ENCODE measurements around the gene TOMM7.
"Not testable (repeated sequence)": the region's sequence is repeated elsewhere in the genome, so short reads cannot be mapped to it uniquely, and the experiment has no call there.

TOMM7 gene

DNA sequence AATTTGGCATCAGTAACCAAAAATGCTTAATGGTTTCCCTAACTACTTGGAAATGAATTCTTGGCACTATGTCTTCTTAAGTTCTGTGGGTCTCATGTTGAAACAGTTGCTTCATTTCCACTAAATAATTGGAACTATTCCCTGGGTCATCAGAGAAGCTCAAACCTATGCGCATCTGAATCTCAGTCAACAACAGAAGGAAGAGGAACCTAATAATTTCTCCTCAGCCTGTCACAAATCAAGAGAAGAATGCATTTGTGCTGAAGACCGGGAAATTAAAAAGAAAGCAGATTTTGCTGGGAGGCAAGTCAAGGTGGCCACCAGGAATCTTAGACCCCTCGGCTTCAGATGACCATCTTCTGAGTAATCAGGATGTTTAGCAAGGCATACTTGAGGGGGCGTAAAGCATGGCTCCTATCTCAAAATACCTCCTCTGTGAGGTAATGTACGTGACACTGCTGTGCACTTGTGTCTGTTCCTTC, 41.4 kb downstream of the TOMM7 start:
- no peak for DNase-seq

DNA sequence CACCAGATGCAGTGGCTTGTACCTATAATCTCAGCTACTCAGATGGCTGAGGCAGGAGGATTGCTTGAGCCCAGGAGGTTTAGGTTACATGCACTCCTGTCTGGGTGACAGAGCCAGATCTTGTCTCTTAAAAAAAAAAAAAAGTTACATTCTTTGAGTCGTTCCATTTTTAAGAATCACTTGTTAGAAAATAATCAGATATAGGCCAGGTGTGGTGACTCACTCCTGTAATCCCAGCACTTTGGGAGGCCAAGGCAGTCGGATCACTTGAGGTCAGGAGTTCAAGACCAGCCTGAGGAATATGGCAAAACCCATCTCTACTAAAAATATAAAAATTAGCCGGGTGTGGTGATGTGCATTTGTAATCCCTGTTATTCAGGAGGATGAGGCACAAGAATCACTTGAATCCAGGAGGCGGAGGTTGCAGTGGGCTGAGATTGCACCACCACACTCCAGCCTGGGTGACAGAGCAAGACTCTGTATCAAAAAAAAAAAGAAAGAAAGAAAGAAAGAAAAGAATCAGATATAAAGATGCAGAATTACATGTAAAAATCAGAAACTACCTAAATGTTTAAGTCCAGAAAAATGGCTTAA, 42.8 kb downstream of the TOMM7 start:
- DNase-seq = not testable (repeated sequence)

DNA sequence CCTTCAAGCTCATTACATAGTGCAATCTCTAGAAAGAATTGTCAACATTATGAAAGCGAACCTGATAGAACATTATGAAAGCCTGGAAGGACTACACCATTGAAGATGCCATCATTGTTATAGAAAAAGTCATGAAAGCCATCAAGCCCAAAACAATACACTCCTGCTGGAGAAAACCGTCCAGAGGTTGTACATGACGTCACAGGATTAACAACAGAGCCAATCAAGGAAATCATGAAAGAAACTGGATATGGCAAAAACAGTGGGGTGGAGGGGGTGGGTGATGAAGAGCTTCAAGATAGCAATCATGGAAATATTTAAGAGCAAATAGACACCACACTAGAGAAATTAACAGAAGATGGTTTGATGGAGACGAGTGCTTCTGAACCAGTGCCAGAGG, 45.7 kb downstream of the TOMM7 start:
- no peak for DNase-seq

DNA sequence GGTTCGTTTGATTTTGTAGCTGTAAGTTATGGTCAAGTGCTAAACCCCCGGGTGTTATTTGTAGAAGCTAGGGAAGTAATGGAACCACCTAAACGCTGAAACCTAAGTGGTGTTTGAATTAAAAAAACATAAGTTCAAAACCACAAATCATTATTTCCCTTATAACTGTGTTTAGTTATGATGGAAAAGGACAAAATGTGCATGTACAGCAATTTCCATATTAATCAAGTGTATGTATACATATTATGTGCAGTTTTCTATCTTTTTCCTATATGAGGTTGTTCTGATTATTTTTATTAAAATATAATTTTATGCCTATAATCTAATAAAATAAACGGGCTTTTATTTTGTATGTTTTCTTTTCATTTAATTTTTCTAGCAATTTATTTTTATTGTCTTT, 49.8 kb downstream of the TOMM7 start:
- DNase-seq = no peak

DNA sequence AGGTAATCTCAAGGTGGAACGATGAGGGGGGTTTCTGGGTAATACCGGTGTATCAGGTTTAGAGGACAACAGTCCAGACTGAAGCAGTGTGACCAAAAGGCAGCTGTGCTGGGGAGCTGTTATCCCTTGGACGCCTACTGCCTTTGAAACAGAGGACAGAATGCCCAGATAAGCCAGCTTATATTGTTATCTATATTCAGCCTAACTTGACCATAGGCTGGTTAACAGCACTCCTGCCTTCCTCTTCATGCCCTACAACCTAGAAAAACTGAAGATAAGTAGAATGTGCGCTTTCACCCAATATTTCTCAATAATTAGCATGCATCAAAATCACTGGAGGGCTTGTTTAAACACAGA, 50.8 kb downstream of the TOMM7 start:
- DNase-seq = no peak

DNA sequence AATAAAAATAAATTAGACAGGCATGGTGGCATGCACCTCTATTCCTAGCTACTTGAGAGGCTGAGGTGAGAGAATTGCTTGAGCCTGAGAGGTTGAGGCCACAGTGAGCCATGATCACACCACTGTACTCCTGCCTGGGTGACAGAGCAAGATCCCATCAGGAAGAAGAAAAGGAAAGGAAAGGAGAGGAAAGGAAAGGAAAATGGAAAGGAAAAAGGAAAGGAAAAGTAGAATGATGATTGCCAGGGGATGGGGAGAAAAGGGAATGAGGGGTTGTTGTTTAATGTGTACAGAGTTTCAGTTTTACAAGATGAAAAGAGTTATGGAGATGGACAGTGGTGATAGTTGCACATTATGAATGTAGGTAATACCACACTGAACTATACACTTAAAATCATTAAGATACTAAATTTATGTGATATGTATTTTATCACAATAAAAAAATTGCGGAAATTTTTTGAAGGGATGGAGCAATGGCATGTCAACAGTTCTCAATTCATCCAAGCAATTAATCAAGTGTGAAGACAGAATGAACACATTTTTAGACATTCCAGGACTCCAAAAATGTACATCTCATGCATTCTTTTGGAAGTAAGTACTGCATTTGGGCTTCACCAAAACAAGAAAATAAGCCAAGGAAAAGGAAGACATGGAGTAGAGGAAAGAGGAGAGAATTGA, 51.3 kb downstream of the TOMM7 start:
- DNase-seq = no peak

DNA sequence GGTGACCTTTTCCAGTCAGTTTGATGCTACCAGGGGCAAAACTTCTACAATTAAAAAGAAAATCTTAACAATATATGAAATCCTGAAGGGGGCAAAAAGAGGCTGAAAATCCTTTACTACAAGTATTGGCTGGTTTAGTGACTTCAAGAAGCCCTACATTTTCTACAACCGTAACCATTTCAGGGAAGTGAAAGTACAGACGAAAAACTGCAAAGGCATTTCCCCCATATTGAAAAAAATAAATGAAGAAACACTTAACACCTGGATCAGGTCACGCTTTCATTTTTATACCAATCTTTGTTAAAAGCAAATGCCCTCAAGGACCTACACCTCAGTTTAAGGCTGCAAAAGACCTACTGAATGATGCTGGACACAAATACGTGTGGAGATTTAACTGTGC, 57.0 kb downstream of the TOMM7 start:
- DNase-seq = no peak

Measured in NCI-H1105 treated with DMSO at 0.1 percent for 48 hours (cell line).